Stimulated activated CD4-positive, alpha-beta T cell treated with anti-CD3 and anti-CD28 coated beads, Interleukin-4, amount 100 ng/mL, for 1 hour (primary cell): ENCODE measurements around the gene ACTN1.

Experiments used
- DNase-seq: peaks from one replicate; pipeline ENCODE4 v3.0.0-alpha.2; 2020

ACTN1 gene

DNA sequence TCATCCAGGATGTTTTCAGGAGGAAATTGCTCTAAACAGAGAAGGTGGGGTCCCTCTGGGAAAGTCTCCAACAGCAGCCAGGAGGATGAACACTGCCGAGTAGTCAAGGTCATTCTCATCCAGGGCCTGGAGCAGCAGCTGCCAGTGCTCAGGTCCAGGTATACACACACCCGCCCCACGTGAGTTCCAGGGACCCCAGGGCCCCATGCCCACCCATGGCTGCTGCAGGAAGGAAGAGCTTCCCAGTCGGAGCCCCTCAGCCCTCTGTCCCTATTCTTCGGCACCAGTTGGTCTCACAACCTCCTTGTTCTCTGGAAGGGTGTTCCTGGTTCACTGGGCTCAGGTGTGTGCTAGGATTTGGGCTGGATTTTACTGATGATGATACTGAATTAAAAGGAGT is 72.7 kb downstream of the ACTN1 start:
- DNase-seq: no peak

DNA sequence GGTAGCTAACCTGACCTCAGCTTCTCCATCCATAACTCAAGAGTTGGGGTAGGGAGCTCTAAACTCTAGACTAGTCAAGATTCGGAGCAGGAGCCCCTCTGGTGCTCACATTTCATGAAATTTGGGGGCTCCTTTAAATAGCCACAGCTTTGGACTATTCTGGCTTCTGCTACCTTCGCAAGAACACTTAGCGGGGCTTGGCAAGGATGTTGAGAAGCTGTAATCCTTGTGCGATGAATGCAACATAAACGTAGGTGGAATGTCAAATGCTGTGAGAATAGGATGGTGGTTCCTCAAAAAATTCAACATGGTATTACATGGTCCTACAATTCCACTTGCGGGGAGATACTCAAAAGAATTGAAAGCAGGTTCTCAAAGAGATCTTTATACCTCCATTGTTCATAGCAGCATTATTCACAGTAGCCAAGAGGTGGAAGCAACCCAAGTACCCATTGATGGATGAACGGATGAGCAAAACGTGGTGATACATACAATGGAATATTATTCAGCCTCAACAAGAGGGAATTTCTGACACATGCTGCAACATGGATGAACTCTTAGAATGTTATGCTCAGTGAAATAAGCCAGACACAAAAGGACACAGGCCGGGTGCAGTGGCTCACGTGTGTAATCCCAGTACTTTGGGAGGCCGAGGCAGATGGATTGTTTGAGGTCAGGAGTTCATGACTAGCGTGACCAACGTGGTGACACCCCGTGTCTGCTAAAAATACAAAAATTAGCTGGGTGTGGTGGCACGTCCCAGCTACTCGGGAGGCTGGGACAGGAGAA is 73.8 kb downstream of the ACTN1 start:
- no peak for DNase-seq

DNA sequence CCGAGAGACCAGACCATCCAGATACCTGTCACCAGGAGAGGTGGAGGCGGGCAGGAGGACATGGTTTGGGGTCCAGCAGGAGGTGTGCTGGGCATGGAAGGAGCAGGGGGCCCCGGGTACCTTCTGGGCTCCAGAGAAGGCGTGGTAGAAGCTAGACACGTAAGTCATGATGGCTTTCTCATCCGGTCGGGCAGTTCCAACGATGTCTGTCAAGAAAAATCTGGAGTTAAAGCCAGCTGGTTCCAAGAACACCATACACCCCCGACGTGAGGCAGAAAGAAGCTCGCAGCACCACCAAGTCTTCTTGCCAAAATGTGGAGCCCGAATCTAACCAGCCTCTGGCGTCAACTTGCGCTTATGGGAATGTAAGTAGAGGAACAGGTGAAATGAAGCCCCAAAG is 76.7 kb downstream of the ACTN1 start:
- DNase-seq: no peak

GRCh38 chr14:68899033-68899603 is 80.0 kb downstream of the ACTN1 start:
- no peak for DNase-seq

DNA sequence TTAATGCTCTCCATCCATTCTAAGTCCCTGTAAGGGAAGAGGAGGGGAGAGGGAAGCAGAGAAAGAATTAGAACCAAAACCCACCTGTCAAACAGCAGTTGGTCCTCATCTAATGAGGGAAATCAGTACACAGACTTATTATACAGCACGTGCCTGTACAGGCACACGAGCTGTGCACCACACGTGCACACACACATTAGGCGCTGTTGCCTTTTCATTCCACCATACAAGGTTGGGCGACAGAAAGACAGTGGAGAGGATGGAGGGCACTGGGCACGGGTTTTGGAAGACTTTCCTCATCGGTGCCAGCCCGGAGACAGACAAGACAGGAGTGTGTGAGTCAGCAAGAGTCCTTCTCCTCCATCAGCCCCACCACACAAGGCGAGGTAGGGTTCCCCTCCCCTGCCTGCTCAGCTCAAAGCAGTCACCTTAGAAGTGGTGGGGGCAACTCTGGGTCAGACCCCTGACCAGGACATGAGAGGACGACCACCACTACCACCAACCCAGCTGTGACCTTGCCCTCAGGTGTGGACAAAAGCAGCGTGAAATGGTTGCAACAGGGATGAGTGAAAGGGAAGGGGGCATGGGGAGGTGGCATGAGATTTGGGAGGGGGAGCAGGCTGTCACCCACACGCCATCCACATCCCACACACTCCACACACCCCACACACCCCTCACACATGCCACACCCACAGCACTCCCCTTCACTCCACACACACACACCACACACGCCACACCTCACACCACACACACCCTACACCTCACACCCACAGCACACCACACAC is 80.7 kb downstream of the ACTN1 start:
- no peak for DNase-seq

GRCh38 chr14:68897559-68898155 is 81.4 kb downstream of the ACTN1 start:
- no peak for DNase-seq

DNA sequence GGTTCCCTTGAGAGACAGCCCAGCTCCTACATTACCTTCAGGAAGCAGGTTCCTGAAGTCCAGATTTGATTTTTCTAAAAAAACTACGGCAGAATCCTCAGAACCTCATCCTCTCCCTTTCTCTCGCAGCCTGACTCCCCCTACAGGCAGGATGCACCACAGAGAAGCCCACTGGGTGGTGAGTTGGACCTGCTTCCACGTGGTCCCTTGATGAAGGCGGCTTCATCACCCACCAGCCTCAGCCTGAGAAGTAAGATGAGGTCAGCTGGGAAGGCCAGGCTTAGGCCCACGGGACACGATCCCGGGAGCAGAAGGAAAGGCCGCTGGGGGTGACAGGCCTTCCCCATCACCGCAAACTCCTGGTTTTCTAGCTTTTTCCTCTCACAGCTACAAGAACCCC is 83.0 kb downstream of the ACTN1 start:
- DNase-seq: no peak

DNA sequence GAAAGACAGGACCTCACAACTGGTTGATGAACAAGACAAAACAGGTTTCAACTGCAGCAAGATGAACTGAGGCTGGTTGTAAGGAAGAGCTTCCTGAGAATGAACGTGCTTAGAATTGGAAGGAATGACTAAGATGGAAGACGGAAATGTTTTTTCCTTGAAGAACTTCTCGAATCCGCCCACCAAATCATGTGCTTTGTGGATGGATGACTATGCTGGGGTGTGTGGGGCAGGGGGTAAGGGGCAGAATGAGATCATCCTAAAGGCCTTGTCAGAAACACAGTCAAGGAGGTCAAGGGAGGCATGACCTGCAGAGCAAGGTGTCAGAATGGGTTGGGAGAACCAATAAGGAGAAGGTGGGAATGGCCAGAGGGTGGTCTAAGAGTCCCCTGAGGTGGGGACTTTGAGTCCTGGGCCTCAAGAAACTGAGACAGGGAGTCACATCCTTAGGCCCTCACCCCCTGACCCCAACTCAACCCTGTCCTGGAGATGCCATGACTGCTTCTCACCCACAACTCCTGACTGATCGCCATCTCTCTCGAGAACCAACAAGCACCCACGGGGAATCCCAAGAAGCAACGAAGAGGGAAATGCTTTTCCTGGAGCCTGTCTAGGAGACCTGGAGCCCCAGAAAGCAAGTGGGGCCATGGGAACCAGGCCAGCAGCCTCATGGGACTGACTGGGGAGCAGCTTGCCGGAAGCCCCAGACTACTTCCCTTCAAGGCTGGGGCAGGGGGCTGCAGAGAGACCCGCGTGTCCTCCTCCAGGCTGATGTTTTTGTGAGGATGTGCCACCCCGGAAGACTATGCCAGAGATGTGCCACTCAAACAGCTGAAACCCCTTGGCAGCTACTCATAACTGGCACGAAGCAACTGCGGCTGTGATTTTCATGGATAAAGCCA is 84.0 kb downstream of the ACTN1 start:
- no peak for DNase-seq

DNA sequence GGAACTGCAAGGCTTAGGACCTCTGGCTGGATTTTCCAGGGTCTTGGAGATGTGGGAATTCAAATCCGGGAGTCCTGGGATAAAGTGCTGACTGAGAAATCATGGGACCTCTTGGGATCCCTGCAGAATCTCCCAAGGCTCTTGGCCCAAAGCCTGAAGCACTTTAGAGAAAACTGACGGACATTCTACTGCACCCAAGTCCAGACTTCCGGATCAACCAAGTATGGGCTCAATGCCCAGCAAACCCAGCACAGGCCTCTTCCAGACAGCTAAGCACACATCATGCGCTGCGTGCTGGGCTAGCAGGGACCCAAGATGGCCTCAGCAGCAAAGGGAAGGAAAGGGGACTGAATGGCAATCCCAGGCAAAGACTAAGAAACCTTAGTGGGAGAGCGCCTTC is 85.0 kb downstream of the ACTN1 start:
- no peak for DNase-seq

DNA sequence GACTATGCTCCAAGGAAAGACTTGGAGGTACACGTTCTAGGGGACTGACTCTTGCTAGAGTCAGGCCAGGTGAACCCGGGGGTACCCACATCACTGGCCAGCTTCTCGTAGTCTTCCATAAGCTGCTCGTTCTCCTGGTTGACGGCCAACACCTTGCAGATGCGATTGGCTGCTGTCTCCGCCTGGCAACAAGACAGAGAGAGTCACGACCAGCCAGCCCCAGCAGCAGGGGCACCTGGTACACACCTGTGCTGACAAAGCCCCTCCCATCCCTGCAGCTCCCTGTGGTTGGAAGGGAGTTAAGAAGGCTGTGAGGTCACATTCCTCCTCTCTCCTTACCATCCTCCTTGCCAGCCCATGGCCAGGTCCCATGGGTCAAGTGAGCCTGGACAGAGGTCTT is 85.5 kb downstream of the ACTN1 start:
- no peak for DNase-seq

- DNase-seq: no peak
Observed at GRCh38 chr14:68892961-68893360, 86.1 kb downstream of the ACTN1 start.

GRCh38 chr14:68891851-68892660 is 87.0 kb downstream of the ACTN1 start:
- no peak for DNase-seq

DNA sequence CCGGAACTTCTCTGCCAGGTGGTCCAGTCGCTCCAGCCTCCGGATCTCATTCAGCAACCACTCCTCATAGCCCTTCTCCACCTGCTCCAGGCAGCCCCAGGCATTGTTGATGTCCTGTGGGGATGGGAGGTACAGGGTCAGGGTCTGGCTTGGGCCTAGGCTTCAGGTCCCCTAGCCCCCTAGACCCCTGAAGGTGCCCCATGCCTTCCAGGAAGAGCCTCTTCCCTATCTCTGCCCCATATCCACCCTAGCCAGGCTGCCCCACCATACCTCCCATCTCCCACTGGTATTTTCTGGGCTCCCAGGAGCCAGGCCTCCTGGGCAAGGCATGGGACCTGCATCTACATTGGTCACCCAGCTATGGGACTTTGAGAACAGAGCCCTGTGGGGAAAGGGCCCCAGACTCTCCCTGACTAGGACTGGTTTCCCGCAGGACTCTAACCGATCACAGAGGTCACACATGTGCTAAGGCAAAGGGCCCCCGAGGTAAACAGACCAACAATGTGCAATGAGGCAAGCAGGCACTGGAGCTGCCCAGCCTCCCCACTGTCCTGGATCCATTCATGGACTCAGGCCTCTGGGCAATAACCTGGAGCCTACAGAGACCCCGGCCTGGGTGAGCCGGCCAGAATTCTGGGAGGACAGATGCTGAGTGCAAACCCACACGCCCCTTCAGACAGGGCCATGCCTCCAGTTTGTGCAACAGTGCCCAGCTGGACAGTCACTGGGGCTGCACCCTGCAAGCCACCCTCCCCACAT is 88.8 kb downstream of the ACTN1 start:
- no peak for DNase-seq

DNA sequence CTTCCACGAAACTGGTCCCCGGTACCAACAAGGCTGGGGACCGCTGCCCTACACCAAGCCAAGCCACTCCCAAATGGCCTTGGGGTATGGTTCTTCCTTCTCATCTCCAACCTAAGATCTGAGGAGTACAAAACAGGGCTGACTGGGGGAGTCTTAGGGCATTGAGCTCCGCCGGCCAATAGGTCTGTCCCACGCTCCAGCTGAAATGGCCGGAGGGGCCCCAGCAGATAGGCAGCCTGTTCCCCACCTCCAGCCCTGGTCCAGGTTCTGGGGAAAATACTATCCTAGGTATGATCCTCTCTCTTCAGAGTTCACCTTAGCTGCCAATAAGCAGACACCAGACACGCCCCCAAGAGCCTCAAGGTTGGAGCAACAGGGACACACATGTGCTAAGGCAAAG is 90.2 kb downstream of the ACTN1 start:
- DNase-seq: no peak

- DNase-seq: no peak
Observed at GRCh38 chr14:68888025-68888850, 90.9 kb downstream of the ACTN1 start.

DNA sequence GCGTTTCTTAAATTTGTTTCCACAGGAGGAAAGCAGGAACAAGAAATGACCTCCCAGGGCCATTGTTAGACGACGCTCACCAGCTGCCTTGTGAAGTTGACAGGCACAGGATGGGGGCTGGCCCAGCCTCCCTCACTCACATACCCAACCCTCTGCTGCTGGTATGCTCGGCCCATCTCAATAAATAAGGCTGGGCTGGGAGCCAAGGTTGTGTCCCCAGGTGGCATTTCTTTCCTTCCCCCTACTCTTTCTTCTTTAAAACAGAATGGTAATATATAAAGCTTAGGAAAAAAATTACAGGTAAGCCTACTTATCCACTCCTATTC is 93.0 kb downstream of the ACTN1 start:
- no peak for DNase-seq

DNA sequence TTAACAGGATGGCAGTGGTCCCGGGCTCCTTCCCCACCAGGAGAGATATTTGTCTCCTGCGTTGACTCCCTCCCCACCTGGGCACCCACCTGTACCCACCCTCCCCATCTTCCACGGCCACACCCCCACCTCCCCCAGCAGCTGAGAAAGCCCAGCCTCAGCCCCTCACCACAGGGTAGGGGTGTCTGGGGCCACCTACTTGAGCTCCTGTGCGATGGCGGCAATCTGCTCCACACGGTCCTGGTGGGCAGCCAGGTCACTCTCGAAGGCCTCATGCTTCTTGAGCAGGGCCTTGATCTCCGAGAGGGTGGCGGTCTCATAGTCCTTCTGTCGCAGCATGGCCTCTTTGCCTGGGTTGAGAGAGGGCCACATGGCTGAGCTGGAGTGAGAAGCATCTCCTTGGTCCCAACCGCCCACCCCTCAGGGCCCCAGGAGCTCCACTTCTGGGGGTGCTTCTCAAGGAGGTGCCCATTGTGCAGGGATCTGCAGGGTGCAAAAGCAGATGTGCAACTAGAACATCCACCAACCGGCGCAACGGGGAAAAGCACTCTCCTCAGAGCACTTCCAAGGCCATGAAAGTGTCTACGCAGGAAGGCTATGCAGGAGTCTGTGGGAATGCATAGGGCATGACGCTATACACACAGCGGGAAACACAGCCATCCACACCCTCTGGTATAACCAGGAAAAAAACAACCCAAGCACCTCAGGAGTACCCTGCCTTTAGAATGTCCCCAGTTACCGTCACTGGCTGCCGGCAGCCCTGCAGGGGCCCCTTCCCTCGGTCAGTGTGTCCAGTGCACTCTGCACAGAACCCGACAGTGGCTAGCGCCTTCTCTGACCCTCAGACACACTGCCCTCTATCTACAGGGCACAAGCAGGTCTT is 93.6 kb downstream of the ACTN1 start:
- no peak for DNase-seq

GRCh38 chr14:68884031-68885030 is 94.8 kb downstream of the ACTN1 start:
- DNase-seq: no peak
